ENCODE results near the gene TP53I3. TPM values are rescaled to one million over a fixed set of nuclear protein-coding genes. Genes with fewer than 3 reads are reported as not detected.

TP53I3 gene
- total and polyA plus RNA-seq, 2 of the 4 experiments (the other 2 are of a cell fraction): 25.5 to 42.2 TPM

DNA sequence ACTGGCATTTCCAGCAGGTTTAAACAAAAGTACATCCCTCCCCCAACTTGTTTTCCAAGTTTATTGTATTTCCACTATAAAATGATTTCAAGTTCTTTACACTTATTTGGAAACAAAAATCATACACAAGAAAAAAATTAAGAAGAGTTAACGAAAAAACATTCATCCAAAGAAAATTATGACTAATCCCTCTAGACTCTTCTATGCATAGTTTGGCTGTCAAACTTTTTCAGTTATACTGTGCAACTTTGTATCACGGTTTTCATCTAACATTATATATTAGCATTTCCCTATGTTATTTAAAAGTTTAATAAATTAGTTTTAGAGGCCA is 38.1 kb downstream of the TP53I3 start (continued):
- TF ChIP-seq, protein P1, sequence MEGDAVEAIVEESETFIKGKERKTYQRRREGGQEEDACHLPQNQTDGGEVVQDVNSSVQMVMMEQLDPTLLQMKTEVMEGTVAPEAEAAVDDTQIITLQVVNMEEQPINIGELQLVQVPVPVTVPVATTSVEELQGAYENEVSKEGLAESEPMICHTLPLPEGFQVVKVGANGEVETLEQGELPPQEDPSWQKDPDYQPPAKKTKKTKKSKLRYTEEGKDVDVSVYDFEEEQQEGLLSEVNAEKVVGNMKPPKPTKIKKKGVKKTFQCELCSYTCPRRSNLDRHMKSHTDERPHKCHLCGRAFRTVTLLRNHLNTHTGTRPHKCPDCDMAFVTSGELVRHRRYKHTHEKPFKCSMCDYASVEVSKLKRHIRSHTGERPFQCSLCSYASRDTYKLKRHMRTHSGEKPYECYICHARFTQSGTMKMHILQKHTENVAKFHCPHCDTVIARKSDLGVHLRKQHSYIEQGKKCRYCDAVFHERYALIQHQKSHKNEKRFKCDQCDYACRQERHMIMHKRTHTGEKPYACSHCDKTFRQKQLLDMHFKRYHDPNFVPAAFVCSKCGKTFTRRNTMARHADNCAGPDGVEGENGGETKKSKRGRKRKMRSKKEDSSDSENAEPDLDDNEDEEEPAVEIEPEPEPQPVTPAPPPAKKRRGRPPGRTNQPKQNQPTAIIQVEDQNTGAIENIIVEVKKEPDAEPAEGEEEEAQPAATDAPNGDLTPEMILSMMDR (conservative IDR thresholded peaks at IDR 0.05; ENCODE audit: low read depth, low read length): no peak
- TF ChIP-seq NFE2L2 (IDR thresholded peaks at IDR 0.05; ENCODE audit: low read depth, low read length): no peak

DNA sequence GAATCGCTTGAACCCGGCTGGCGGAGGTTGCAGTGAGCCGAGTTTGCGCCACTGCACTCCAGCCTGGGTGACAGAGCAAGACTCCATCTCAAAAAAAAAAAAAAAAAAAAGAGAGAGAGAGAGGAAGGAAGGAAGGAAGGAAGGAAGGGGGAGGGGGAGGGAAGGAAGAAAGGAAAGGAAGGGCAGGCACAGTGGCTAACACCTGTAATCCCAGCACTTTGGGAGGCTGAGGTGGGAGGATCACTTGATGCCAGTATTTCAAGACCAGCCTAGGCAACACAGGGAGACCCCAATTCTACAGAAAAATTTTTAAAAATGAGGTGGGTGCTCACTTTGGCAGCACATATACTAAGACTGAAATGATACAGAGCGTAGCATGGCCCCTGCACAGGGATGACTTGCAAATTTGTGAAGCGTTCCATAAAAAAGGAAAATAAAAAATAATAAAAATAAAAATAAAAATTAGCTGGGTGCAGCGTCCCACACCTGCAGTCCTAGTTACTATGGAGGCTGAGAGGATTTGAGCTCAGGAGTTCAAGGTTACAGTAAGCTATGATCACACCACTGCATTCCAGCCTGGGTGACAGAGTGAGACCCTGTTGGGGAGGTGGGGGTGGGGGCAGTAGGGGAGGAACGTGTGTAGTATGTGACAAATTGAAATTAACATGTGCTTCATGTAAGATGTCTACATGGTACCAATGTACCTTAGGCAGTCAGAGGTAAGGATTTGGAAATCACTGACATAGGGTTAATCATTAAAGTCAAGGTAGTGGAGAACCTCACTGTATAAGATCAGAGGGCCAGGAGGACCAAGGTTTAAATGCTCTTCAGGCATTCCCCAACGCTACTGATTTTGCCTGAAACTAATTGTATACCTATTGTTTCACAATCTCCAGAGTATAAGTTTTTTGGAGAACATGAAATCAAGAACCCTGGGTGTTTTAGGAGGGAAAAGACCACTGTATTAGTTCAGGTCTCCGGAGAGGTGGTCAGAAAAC is 38.8 kb downstream of the TP53I3 start:
- ChIA-PET CTCF (no interaction called here), POLR2A (ENCODE audit: unreplicated experiment) (no interaction called here)
- H3K14ac ChIP-seq (replicated peaks; ENCODE audit: low read depth, low read length): no peak overlapping the region
- H3K56ac ChIP-seq (ENCODE audit: extremely low read depth, insufficient read depth, low read length): no peak overlapping the region
- no peak overlapping the region for H2BK20ac ChIP-seq (ENCODE audit: low read depth, low read length)
- intact Hi-C loops (cut with micrococcal nuclease): loop anchor here (10.0 kb wide), 1 partner anchor 101 kb away; the partner anchor contains the start of gene UBXN2A
- peaks cover 8% of the 10 kb centered on the region for H3K9me1 ChIP-seq (ENCODE audit: insufficient read depth, low read length)
- H2BK120ac ChIP-seq (ENCODE audit: low read depth, low read length): no peak overlapping the region
- no peak overlapping the region for H3K9ac ChIP-seq (ENCODE audit: low read depth, low read length)
- H4K5ac ChIP-seq (ENCODE audit: low read depth, low read length): no peak overlapping the region
- H3K4me3 ChIP-seq (ENCODE audit: insufficient read depth, low read depth, low read length): no peak overlapping the region
- in situ Hi-C loops (cut with MboI; ENCODE audit: low sequenced_read_pairs): no loop called here
- dilution Hi-C loops (cut with HindIII; ENCODE audit: low sequenced_read_pairs, unreplicated experiment): no loop called here
- H2AFZ ChIP-seq (replicated peaks; ENCODE audit: low read length, poor library complexity): no peak overlapping the region
- no peak overlapping the region for H4K91ac ChIP-seq (ENCODE audit: insufficient read depth, low read depth, low read length)
- no CpG with 5 or more reads among the region's 11 CpGs for WGBS, 2 experiments (ENCODE audit: extremely low coverage in 2 of 2, insufficient read length in 1 of 2)
- H3K27ac ChIP-seq (ENCODE audit: insufficient read depth, low read length): no peak overlapping the region
- H4K8ac ChIP-seq (ENCODE audit: low read depth in 2 of 2, low read length in 2 of 2): no peak overlapping the region
- ATAC-seq (ENCODE audit: low read depth): no peak
- H3K9me3 ChIP-seq (ENCODE audit: control insufficient read depth, insufficient read depth, low read length): no peaks in the 10 kb centered on the region
- BruUV-seq (replicated peaks): no TSS peak
- H3K4me1 ChIP-seq (ENCODE audit: control insufficient read depth, insufficient read depth, low read length): no peaks in the 10 kb centered on the region
- no peak overlapping the region for H2BK5ac ChIP-seq (ENCODE audit: low read depth, low read length, poor library complexity, severe bottlenecking)
- H4K20me1 ChIP-seq (ENCODE audit: insufficient read depth, low read length): no peaks in the 10 kb centered on the region
- H3K23ac ChIP-seq (ENCODE audit: low read depth, low read length): no peak overlapping the region
- H2BK15ac ChIP-seq (ENCODE audit: low read depth, low read length): no peak overlapping the region
- TF ChIP-seq, protein P1 (conservative IDR thresholded peaks at IDR 0.05; ENCODE audit: low read depth, low read length): no peak
- TF ChIP-seq MAZ (IDR thresholded peaks at IDR 0.05; ENCODE audit: borderline replicate concordance, low read depth, low read length): no peak
- no peak for TF ChIP-seq RAD21 (IDR thresholded peaks at IDR 0.05; ENCODE audit: low read length)
- TF ChIP-seq RCOR1 (IDR thresholded peaks at IDR 0.05; ENCODE audit: insufficient replicate concordance, low read length): no peak
- TF ChIP-seq NFE2L2 (IDR thresholded peaks at IDR 0.05; ENCODE audit: low read depth, low read length): peak; percentile 60; the same call in 1 of the 2 replicates
- no peak for TF ChIP-seq SMC3 (IDR thresholded peaks at IDR 0.05; ENCODE audit: low read depth, low read length)
- 0 out of 2 replicates have a peak, but pooled peaks have one; percentile 1 for TF ChIP-seq CEBPB (IDR thresholded peaks at IDR 0.05; ENCODE audit: low read depth, low read length)
- H3K4me2 ChIP-seq (ENCODE audit: low read depth, low read length): peak overlapping the region; percentile 64; the same call in 1 of the 2 replicates
- H3K18ac ChIP-seq (ENCODE audit: low read depth, low read length): no peak overlapping the region
- H2AK5ac ChIP-seq (ENCODE audit: low read depth, low read length): no peak overlapping the region
- DNase-seq: no peak
- no peak overlapping the region for H2AK9ac ChIP-seq (replicated peaks; ENCODE audit: low read depth, low read length, poor library complexity)
- no peaks in the 10 kb centered on the region for H3K27me3 ChIP-seq (ENCODE audit: control insufficient read depth, insufficient read depth, low read length)
- H3K4ac ChIP-seq (ENCODE audit: low read depth, low read length): no peak overlapping the region
- no peaks in the 10 kb centered on the region for H3K36me3 ChIP-seq (ENCODE audit: control insufficient read depth, insufficient read depth, low read length)
- peaks cover 10 to 28% of the 10 kb centered on the region in 2 experiments; a peak in 3 of 4 replicates for H3K79me1 ChIP-seq (ENCODE audit: low read depth in 1 of 2, low read length in 2 of 2)
